NCI-H1092 treated with DMSO at 0.1 percent for 48 hours (cell line): Measurements from ENCODE around the gene CERT1.
A peak's percentile ranks its signal among the peaks of the same experiment; 100 is the strongest.
"Not testable (repeated sequence)": the region's sequence is repeated elsewhere in the genome, so short reads cannot be mapped to it uniquely, and the experiment has no call there.

ENCODE experiments used
- DNase-seq: peaks from one replicate; lab custom pipeline; 2025; lab: John Stamatoyannopoulos, UW

The CERT1 gene, protein sequence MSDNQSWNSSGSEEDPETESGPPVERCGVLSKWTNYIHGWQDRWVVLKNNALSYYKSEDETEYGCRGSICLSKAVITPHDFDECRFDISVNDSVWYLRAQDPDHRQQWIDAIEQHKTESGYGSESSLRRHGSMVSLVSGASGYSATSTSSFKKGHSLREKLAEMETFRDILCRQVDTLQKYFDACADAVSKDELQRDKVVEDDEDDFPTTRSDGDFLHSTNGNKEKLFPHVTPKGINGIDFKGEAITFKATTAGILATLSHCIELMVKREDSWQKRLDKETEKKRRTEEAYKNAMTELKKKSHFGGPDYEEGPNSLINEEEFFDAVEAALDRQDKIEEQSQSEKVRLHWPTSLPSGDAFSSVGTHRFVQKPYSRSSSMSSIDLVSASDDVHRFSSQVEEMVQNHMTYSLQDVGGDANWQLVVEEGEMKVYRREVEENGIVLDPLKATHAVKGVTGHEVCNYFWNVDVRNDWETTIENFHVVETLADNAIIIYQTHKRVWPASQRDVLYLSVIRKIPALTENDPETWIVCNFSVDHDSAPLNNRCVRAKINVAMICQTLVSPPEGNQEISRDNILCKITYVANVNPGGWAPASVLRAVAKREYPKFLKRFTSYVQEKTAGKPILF

DNA sequence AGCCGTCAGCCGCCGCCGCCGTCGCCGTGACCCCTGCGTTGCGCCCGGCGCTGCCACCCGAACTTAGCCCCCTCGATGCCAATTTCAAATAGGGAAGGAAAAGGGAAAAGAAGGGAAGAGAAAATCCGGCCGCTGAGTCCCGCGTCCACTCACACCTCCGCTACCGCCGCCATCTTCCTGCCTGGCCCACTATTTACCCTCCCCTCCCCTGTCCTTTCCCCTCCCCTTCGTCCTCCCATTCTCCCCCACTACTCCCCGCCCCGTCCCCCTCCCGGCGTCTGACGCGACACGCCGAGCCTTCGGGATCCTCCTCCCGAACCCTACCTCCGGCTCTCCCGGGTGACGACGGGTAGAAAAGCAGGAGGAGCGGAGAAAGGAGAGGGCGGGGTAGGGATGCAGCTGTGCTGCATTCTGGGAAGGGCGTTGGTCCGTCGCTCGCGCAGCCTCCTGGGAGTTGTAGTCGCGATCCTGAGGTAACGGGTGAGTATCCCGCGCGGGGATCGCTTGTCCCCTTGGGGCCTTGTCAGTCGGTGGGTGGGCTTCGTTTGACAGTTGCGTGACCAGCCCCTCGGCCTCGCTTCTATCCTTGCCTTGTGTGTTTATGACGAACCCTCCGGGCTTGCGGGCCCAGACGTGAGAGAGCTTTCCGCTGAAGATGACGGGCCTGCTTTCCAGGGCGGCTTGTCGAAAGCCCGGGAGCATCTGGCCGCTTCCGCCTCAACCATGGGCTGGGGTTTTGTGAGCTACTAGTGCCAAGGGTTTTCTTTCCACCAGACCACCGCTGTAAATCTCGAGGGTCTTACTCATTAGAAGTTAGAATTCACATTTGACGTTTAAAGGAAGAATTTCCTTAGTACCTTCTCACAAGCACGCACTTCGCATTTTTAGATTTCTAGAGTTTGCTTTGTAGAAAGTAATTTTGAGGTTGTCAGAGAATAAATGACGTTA, at the start of gene CERT1, which contains the start of gene POLK:
CERT1 (minus strand) TSS at position 195 of the 948 bp plus-strand sequence. CDS start 422 bp downstream, outside the sequence.
POLK (plus strand) TSS at position 457 of the 948 bp plus-strand sequence.
- peak; percentile 92 for DNase-seq

DNA sequence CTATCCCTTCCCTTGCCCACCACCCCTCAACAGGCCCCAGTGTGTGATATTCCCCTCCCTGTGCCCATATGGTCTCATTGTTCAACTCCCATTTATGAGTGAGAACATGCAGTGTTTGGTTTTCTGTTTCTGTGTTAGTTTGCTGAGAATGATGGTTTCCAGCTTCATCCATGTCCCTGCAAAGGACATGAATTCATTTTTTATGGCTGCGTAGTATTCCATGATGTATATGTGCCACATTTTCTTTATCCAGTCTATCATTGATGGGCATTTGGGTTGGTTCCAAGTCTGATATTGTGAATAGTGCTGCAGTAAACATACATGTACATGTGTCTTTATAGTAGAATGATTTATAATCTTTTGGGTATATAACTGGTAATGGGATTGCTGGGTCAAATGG, 49.2 kb upstream of the CERT1 start:
- not testable (repeated sequence) for DNase-seq

DNA sequence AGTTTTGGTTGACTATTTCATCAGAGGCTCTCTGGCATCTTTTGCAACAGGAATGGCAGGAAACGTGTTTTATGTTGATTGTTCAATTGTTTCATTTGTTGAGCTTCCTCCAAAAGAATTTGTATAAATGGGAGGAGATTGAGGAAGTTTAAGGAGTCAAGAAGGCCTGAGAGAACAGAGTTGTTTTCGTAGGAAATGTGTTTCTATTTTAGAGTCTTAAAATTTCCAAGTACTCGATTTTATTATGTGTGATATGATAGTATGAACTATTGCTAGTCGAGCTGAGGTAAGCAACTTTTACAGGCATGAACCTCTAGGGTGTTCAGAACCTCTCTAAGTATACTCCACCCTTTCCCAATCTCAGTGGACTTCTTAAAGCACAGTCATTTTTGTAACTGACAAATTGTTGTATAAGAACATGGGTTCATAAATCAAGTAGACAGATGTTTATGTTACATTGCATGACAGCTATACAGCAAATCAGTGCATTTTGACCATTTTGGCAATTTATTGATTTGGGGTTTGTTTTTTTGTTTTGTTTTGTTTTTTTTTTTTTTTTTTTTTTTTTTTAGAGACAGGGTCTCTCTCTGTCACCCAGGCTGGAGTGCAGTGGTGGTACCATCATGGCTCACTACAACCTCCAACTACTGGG, 47.7 kb upstream of the CERT1 start:
- no peak for DNase-seq

DNA sequence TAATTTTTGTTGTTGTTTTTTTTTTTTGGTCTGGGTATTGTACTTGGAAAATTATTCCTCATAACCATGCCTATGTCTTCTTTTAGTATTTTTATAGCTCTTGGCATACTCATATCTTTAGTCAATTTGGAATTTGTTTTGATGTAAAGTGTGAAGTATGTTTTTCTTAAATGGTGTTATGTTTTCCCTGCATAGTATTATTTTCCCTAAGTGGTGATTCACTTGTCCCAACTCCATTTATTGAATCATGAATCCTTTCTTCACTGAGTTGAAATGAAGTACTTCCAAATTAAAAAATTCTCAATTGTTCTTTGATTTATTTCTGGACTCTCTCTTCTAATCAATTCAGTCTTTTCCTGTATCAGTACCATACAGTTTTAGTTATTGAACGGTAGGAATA, 46.8 kb upstream of the CERT1 start:
- DNase-seq = no peak

DNA sequence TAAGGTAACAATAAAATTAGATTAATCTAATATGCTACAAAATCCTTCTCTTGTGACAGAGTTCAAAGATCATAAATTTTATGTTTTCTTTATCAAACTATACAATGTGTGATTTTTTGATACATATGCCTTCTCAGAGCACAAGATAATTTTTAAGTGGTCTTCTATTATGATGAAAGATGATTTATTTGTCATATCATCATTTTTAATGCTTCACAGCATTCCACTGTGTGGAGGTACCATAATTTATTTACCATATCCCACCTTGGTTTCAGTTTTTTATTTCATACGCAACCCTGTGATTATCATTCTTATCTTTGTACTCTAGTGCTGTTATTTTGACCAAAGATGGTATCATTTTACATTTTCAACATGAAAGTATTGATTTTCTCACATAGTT, 41.9 kb upstream of the CERT1 start:
- no peak for DNase-seq

DNA sequence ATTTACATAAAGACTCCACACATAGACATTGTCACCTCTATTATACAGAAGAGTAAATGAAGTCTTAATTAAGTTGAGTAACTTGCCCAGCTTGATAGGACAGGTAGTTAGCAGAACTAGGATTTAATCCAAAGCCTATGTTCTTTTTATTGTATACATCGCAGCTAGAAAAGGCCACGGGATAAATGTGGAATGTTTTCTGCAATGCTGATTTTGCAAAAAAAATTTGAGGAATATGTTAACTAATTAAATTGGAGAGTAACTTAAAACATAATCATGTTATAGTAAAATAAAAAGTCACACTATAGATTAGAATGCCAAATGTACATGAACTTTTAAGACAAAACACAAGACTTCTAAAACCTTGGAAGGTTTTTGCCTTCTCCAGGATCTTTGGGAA, 41.3 kb upstream of the CERT1 start:
- DNase-seq = no peak

DNA sequence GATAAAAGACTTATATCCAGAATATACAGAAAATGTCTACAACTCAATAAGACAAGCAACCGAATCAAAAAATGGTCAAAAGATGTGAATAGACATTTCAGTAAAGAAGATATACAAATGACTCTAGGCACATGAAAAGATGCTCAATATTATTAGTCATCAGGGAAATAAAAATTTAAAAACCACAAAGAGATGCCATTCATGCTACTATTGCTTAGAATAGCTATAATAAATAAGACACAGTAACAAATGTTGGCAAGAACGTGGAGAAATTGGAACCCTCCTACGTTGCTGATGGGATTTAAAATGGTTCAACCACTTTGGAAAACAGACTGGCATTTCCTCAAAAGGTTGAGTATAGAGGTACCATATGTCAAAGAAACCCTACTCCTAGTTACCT, 40.0 kb upstream of the CERT1 start:
- DNase-seq = no peak

DNA sequence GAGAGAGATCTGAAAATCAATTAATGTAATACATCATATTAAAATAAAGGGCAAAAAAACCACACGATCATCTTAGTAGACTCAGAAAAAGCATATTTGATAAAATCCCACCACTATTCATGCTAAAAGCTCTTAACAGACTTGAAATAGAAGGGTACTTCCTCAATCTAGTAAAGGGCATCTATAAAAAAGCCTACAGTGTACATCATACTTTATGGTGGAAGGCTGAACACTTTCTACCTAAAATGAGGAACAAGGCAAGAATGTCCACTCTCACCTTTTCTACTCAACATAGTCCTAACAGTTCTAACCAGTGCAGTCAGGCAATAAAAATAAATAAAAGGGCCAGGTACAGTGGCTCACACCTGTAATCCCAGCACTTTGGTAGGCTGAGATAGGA, 39.2 kb upstream of the CERT1 start:
- DNase-seq = no peak

DNA sequence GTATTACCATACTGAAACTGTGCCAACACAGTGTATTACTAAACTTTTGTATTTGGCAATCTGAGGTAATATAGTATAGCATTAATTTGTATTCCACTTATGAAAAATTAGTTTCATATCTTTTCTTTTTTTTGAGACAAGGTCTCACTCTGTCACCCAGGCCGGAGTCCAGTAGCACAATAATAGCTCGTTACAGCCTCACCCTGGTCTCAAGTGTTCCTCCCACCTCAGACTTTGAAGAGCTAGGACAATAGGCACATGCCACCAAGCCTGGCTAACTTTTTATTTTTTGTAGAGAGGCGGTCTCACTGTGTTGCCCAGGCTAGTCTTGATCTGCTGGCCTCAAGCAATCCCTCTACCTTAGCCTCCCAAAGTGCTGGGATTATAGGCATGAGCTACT, 36.4 kb upstream of the CERT1 start:
- no peak for DNase-seq

DNA sequence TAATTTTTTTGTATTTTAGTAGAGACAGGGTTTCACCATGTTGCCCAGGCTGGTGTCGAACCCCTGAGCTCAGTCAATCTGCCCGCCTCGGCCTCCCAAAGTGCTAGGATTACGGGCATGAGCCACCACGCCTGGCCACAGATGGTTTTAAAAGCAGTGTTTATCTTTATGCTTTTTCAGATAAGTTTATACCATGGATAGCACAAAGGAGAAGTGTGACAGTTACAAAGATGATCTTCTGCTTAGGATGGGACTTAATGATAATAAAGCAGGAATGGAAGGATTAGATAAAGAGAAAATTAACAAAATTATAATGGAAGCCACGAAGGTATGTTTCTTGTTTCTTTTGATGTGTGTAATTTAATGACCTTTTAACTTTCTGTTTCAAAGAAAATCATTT, 35.4 kb upstream of the CERT1 start:
- no peak for DNase-seq

DNA sequence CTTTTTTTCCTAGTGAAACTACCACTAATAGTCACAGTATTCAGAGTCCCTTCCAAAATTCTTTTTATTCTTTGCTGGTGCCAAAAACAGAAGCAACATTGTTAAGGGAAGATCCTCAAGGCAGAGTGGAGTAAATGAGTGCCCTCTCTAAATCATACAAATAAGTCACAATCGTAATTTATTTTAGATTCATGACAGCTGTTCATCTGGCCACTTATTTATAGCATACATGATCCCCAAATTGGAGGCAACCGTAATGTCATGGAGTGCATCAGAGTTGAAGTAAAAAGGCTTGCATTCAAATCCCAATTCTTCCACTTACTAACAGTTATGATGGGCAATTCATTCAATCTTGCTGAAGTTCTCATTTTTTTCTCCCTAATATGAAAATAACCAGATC, 33.7 kb upstream of the CERT1 start:
- DNase-seq = no peak

DNA sequence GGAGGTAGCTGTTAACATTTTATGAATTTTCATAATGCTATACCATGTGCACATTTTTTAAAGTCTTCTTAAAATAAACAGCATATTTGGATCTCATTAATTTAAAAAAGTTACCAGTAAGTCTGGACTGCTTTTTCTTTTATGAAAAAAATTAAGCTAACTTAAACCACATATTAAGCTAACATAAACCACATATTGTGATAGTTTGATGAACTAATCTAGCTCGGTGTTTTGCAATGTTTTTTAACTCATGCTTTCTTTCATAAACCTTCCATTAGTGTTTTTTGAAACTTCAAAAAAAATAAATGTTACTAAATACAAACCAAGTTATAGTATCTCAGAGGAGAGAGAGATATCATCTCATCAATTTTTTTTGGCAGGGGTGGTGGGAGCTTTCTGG, 26.8 kb upstream of the CERT1 start:
- DNase-seq = no peak

DNA sequence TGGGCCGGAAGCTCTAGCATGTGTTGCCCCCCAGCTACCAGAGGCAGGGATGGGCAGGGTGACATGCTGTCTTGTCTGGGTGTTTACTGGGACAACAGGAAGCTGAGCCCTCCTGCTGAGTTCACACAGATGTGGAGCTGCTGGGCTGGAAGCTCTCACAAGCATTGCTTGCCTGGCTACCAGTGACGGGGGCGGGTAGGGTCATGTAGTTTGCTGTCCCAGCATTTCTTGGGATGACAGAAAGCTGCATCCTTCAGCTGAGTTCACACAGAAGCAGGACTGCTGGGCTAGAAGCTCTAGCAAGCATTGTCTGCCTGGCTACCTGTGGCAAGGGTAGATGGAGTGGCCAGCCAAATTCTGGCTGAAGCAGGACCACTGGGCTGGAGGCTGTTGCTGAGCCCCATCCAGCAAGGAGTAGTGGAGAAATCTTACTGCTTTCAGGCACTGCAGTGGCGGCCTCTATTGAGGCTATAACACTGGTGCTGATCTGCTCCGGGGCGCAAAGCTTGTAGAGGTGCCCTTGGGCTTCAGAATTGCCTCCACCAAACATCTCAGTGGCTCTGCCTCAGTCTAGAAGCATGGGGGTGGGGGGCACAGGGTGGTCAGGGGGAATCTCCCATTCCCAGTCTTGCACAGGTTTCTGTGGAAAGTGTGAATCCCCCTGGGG, 25.4 kb upstream of the CERT1 start:
- DNase-seq = no peak

DNA sequence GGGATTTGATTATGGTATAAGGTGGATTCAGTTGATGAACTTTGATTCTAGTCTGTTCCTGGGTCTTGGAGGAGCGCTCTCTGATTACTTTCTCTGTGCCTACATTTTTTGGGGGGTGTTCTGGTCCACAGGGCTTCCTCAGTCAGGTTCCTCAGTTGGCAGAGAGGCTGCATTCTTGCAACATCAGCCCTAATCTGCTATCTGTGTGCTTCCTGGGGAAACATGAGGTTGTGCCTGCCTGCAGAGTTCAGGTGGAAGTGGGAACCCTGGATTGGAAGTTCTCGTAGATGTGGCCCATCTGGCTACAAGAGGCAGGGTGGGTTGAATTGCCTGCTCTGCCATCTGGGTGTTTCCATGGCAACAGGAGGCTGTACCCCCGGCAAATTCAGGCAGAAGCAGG, 24.7 kb upstream of the CERT1 start:
- no peak for DNase-seq

DNA sequence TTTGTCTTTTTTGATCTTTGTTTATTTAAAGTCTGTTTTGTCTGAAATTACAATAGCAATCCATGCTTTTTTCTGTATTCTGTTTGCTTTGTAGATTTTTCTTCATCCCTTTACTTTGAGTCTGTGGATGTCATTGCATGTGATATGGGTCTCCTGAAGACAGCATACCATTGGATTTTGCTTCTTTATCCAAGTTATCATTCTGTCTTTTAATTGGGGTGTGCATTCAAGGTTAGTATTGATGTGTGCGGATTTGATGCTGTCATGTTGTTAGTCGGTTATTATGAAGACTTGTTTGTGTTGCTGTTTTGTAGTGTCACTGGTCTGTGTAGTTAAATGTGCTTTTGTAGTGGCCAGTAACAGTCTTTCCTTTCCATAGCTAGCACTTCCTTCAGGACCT, 23.3 kb upstream of the CERT1 start:
- no peak for DNase-seq

DNA sequence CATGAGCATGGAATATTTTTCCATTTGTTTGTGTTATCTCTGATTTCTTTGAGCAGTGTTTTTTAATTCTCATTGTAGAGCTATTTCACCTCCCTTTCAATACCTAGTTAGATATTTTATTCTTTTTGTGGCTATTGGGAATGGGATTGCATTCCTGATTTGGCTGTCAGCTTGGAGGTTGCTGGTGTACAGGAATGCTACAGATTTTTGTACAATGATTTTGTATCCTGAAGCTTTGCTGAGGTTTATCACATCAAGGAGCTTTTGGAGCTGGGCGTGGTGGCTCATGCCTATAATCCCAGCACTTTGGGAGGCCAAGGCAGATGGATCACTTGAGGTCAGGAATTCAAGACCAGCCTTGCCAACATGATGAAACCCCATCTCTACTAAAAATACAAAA, 22.3 kb upstream of the CERT1 start:
- not testable (repeated sequence) for DNase-seq

DNA sequence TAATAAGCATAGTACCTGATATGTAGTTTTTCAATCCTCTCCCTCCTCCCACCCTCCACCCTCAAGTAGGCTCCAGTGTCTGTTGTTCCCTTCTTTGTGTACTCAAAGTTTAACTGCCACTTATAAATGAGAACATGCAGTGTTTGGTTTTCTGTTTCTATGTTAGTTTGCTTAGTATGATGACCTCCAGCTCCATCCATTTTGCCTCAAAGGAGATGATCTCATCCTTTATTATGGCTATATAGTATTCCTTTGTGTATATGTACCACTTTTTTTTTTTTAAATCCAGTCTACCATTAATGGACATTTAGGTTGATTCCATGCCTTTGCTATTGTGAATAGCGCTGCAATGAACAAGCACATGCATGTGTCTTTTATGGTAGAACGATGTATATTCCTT, 20.8 kb upstream of the CERT1 start:
- DNase-seq = no peak

DNA sequence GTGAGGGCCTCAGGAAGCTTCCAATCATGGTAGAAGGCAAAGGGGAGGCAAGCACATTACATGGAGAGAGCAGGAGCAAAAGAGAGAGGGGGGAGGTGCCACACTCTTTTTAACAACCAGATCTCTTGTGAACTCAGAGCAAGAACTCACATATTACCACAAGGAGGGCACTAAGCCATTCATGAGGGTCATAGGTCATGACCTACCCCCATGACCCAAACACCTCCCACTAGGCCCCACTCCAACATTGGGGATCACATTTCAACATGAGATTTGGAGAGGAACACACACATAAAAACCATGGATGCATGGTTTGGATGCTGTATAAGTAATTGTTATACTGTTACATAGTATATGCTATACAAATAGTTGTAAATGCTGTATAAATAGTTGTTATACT, 17.8 kb upstream of the CERT1 start:
- DNase-seq = no peak

DNA sequence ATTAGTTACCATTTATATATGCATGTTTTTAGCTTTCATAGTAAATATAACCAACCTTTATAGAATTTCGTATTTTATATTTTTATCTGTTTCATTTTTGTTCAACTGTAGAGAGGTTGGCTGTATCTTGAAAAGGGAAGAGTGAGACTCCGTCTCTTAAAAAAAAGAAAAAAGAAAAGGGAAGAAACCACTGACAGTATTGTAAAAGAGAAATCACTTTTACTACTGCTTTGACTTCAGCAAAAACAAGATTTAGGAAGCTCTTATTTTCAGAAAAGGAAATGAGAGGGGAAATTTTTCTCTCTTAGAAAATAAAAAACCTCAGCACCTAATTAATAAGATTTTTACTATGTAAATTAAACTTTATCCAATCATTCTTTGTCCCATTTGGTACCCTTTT, 14.6 kb upstream of the CERT1 start:
- DNase-seq = no peak

DNA sequence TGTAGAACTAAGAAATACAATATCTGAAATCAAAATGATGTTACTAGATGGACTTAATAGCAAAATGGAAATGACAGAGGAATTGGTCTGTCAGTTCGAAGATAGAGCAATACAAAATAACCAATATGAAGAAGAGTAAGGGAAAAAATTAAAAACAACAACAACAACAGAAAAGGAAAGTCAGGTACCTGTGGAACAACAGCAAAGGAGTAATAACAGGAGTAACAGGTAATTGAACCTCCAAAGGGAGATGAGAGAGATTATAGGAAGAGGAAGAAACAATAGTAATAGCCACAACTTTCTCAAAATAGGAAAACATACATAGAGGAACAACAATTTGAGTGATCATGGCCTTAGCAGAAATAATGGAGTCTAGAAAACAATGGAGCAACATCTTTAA, 13.9 kb upstream of the CERT1 start:
- DNase-seq = no peak

DNA sequence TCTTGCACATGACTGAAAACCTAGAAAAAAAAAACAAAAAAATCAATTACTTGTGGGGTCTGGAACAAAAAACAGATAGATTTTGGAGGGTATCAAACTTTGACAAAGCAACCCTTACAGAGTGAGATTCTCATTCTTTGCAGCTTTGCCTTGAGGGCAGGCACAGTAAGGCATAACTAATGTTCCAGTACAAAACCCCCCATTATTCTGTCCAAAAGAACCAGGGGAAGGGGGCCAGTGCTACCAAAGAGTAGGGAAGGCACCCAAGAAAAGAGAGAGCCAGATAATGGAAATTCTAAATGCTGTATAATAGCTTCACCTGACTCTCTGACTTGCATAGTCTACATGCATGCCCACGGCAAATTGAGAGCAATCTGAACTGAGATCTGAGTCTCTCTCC, 13.2 kb upstream of the CERT1 start:
- DNase-seq = no peak

DNA sequence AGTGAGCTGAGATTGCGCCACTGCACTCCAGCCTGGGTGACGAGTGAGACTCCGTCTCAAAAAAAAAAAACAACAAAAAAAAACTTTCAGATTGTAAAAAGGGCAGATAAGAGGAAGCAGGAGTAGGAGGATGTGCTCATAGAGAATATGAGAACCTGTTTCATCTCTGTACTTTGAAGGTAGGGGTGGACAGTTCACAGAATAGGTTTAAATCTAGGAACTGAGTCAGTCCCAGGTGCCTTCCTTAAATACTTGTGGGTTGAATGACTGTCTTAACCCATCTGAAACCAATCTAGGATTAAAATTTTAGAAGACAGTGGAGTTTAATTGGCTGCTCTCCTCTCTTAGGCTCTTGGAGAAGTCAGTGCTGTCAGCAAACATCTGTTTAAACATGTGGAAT, 12.6 kb upstream of the CERT1 start:
- DNase-seq = no peak
